Smooth muscle cell (in vitro differentiated cells): ENCODE data around the gene USP49. TPM values are rescaled to one million over a fixed set of nuclear protein-coding genes. Genes with fewer than 3 reads are reported as not detected.

ENCODE experiments used
- DNase-seq: peaks from one replicate; lab custom pipeline; 2025; ENCODE audit not compliant: unreplicated experiment; lab: John Stamatoyannopoulos, UW
- H2AFZ ChIP-seq: fragments of 200-600 bp; sonication (generic); 2 replicates; pipeline ENCODE4 v1.6.0; 2016; ENCODE audit warnings: antibody characterized with exemption, low read depth, mild to moderate bottlenecking
- H3F3A ChIP-seq: fragments of 200-600 bp; sonication (generic); 2 replicates; pipeline ENCODE4 v1.6.0; 2017; ENCODE audit warnings: antibody characterized with exemption, low read depth
- H3K27ac ChIP-seq: fragments of 200-600 bp; sonication (generic); 2 replicates; pipeline ENCODE4 v1.5.1; 2016; ENCODE audit warnings: low read depth, mild to moderate bottlenecking
- H3K27me3 ChIP-seq: fragments of 200-600 bp; sonication (generic); 2 replicates; pipeline ENCODE4 v1.6.1; 2016; ENCODE audit warnings: low read depth, mild to moderate bottlenecking
- H3K36me3 ChIP-seq: fragments of 200-600 bp; sonication (generic); 2 replicates; pipeline ENCODE4 v1.5.1; 2016; ENCODE audit warnings: low read depth
- H3K4me1 ChIP-seq: fragments of 200-600 bp; sonication (generic); 2 replicates; pipeline ENCODE4 v1.5.1; 2016; ENCODE audit warnings: low read depth
- H3K4me2 ChIP-seq: fragments of 200-600 bp; sonication (generic); 2 replicates; pipeline ENCODE4 v1.6.0; 2016; ENCODE audit warnings: mild to moderate bottlenecking
- H3K4me3 ChIP-seq: fragments of 200-600 bp; sonication (generic); 2 replicates; pipeline ENCODE4 v1.5.1; 2016; ENCODE audit warnings: mild to moderate bottlenecking
- H3K79me2 ChIP-seq: fragments of 200-600 bp; sonication (generic); 2 replicates; pipeline ENCODE4 v1.6.0; 2016; ENCODE audit warnings: low read depth, mild to moderate bottlenecking
- H3K9ac ChIP-seq: fragments of 200-600 bp; sonication (generic); 2 replicates; pipeline ENCODE4 v1.6.0; 2016; ENCODE audit warnings: low read depth
- H3K9me3 ChIP-seq: fragments of 200-600 bp; sonication (generic); replicated peaks from 2 replicates; pipeline ENCODE4 v1.5.1; 2016; ENCODE audit warnings: low read depth
- H4K20me1 ChIP-seq: fragments of 200-600 bp; sonication (generic); 2 replicates; pipeline ENCODE4 v1.6.0; 2016; ENCODE audit warnings: low read depth
- WGBS: methylation state at CpG from one replicate; pipeline ENCODE4 v1.1.7; 2016; ENCODE audit warnings: low lambda C conversion rate; 5-methylcytosine and 5-hydroxymethylcytosine counted together
- polyA plus RNA-seq: library from polyadenylated mRNA; unstranded; fragments of >200 nt; fragmentation: Nextera tagmentation; extraction: Ambion mirVana; gene quantifications from 2 replicates; pipeline ENCODE4 v1.2.1, GENCODE V29; 2016
- total RNA-seq: library from RNA; depleted of rRNA; stranded (reverse); fragments of >200 nt; gene quantifications from 2 replicates; pipeline ENCODE4 v1.2.3, GENCODE V29; 2014
- TF ChIP-seq, protein P1 (sequence below): fragments of 200-600 bp; sonication (generic); IDR thresholded peaks from 2 replicates; pipeline ENCODE4 v1.5.1; 2017; ENCODE audit warnings: borderline replicate concordance, mild to moderate bottlenecking, antibody characterized with exemption; ENCODE audit not compliant: insufficient read depth, poor library complexity, severe bottlenecking

The USP49 gene
- total and polyA plus RNA-seq, 2 experiments from 2014 or later: 1.9 to 5.2 TPM

DNA sequence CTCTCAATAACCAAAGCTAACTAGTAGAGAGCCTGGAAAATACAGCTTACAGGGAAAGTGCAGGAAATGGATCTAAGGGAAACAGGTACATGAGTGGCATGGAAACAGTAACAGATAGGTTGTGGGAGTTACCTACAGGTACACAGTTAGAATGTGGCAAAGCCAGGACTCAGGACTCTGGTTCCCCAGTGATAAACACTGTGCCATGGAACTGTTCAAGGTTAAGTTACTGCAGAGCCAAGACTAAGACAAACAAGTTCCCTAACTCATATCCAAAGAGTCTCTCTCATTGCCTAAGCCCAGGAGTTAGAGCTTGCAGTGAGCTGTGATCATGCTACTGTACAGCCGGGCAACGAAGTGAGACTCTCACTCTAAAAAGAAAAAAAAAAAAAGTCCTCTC is 19.2 kb upstream of the USP49 start:
- no peak overlapping the region for H3K9ac ChIP-seq
- H3K79me2 ChIP-seq: peaks cover 24% of the 10 kb centered on the region
- H3K9me3 ChIP-seq: no peaks in the 10 kb centered on the region
- no peak for DNase-seq
- no peak overlapping the region for H3K4me2 ChIP-seq
- TF ChIP-seq, protein P1, sequence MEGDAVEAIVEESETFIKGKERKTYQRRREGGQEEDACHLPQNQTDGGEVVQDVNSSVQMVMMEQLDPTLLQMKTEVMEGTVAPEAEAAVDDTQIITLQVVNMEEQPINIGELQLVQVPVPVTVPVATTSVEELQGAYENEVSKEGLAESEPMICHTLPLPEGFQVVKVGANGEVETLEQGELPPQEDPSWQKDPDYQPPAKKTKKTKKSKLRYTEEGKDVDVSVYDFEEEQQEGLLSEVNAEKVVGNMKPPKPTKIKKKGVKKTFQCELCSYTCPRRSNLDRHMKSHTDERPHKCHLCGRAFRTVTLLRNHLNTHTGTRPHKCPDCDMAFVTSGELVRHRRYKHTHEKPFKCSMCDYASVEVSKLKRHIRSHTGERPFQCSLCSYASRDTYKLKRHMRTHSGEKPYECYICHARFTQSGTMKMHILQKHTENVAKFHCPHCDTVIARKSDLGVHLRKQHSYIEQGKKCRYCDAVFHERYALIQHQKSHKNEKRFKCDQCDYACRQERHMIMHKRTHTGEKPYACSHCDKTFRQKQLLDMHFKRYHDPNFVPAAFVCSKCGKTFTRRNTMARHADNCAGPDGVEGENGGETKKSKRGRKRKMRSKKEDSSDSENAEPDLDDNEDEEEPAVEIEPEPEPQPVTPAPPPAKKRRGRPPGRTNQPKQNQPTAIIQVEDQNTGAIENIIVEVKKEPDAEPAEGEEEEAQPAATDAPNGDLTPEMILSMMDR: no peak
- H3K4me1 ChIP-seq: no peaks in the 10 kb centered on the region
- H4K20me1 ChIP-seq: peaks cover 2% of the 10 kb centered on the region
- no peaks in the 10 kb centered on the region for H3K27me3 ChIP-seq
- no peak overlapping the region for H3K27ac ChIP-seq
- no peaks in the 10 kb centered on the region for H3K36me3 ChIP-seq
- 100% methylated on average over 2 of the region's 2 CpGs for WGBS
- H2AFZ ChIP-seq: no peak overlapping the region
- no peak overlapping the region for H3K4me3 ChIP-seq
- H3F3A ChIP-seq: no peaks in the 10 kb centered on the region

DNA sequence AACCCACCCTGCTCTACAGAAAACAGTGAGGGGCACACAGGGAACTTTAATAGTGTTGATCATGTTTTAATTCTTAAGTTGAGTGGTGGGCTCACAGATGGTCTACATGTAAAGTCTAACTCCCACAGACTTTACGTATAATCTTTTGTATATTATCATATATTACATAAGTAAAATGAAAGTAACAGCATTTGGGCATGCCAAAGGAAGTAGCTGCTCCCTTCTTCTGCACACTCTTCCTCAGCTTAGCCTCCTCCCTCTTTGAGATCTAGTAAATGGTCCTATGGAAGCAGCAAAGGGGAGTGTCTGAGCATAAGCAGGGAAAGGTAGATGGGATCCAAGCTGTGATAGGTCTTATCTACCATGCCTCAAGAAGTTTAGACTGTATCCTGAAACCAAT is 14.6 kb upstream of the USP49 start:
- no peak for DNase-seq
- Histone ChIP-seq H3K27ac (no peak overlapping the region), H3K9me3 (no peaks in the 10 kb centered on the region), H3K9ac (no peak overlapping the region), H2AFZ (no peak overlapping the region), H3K27me3 (no peaks in the 10 kb centered on the region), H3K4me3 (no peak overlapping the region), H3F3A (no peaks in the 10 kb centered on the region), H3K4me1 (no peaks in the 10 kb centered on the region), H3K79me2 (peaks cover 4% of the 10 kb centered on the region), H4K20me1 (peaks cover 4% of the 10 kb centered on the region), H3K4me2 (no peak overlapping the region), H3K36me3 (no peaks in the 10 kb centered on the region)
- 91% methylated on average over 1 of the region's 1 CpG for WGBS
- TF ChIP-seq, protein P1: no peak

DNA sequence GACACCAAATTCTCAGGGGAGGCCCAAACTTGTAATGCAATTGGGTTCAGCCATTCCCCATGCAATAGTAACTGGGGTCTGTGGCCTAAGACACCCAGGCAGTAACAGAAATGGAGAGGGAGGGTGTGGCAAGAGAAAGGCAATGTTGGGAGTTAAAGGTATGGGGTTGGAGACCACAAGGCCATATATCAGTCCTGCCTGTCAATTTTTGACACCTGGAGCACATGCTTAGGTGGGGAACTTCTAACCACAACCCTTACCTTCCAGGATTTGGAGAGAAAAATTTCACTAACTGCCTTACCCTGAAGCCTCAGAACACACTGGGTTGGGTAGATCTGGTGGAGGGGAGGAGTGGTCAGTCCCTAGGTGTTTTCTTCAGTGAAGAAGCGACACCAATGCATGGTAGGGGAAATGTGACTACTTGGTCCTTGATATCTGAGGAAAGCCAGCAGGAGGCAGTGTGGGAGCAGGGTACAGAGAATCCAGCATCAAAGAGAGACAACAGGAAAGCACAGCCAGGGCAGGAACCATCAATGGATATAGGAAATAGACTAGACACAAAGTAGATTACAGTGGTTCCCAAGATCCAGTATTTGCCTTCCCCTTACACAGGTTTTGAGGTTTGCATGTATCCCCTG is 6.8 kb upstream of the USP49 start:
- no peaks in the 10 kb centered on the region for H4K20me1 ChIP-seq
- no peaks in the 10 kb centered on the region for H3K36me3 ChIP-seq
- DNase-seq: no peak
- H3K9me3 ChIP-seq: no peaks in the 10 kb centered on the region
- H3K9ac ChIP-seq: no peak overlapping the region
- no peaks in the 10 kb centered on the region for H3K79me2 ChIP-seq
- H3K4me2 ChIP-seq: no peak overlapping the region
- no peaks in the 10 kb centered on the region for H3K4me1 ChIP-seq
- TF ChIP-seq, protein P1: peak; percentile 11
- WGBS: 95% methylated on average over 1 of the region's 1 CpG
- H3K27ac ChIP-seq: no peak overlapping the region
- no peak overlapping the region for H3K4me3 ChIP-seq
- H3F3A ChIP-seq: no peaks in the 10 kb centered on the region
- no peaks in the 10 kb centered on the region for H3K27me3 ChIP-seq
- no peak overlapping the region for H2AFZ ChIP-seq

DNA sequence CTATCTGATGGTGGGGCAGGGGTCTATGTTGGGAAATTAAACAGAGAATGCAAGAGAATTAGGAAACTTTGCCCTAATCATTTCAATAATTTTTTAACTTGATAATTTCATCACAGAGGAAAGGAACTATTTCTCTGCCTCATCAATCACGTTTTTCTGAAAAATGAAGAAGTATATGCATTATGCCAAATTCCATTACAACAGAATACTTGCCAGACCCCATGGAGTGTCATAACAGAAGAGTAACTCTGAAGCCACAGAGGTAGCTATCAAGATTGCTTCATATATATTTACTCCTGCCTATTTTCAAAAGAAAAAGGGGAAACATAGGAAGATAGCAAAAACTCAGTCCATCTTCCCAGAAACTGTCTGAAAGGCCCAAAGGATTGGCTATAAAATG is 5.7 kb upstream of the USP49 start:
- TF ChIP-seq, protein P1: no peak
- H3K27ac ChIP-seq: no peak overlapping the region
- 97% methylated on average over 1 of the region's 1 CpG for WGBS
- H3K79me2 ChIP-seq: no peaks in the 10 kb centered on the region
- no peaks in the 10 kb centered on the region for H3K9me3 ChIP-seq
- peaks cover 7% of the 10 kb centered on the region for H3F3A ChIP-seq
- H2AFZ ChIP-seq: no peak overlapping the region
- H3K4me2 ChIP-seq: no peak overlapping the region
- H3K27me3 ChIP-seq: no peaks in the 10 kb centered on the region
- no peaks in the 10 kb centered on the region for H3K36me3 ChIP-seq
- DNase-seq: no peak
- peaks cover 6% of the 10 kb centered on the region for H3K4me1 ChIP-seq
- H3K9ac ChIP-seq: no peak overlapping the region
- H4K20me1 ChIP-seq: no peaks in the 10 kb centered on the region
- H3K4me3 ChIP-seq: no peak overlapping the region
